GM21619 (cell line): Measurements from ENCODE around the gene FUS.
"Not testable (repeated sequence)": the region's sequence is repeated elsewhere in the genome, so short reads cannot be mapped to it uniquely, and the experiment has no call there.

Source experiments
- ATAC-seq: cut with Tn5 transposase; IDR thresholded peaks from one replicate; pipeline ENCODE4 v1.9.1; 2021; ENCODE audit not compliant: unreplicated experiment

FUS gene

DNA sequence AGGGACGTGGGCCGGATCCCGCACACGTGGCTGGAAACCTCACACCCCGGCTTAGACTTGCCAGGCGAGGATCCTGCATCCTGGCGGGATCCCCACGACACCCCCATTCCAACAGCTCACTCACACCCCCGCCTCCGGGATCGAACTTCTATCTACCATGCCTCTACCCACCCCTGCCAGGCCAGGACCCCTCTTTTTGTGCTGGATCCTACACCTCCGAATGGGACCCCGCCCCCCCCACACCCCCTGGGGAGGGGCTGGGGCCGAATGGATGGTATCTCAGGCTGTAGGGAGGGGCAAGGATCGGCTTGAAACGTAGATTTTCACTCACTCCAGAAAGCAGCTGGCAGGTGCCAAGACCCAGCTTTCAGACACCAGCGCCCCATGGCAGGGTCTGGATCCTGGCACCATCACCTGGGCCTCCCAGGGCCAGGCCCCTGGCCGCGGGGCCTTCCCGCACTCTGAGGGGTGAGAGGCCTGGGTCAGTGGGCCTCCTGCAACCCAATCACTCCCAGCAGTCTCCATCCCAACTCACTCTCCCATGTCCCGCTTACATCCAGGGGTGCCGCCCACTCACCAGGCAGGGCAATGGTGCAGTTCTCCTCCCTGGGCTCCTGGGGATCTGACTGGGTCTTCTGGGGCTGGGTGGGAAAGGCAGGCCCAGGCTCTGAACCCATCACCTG lies 36.8 kb upstream of the FUS start:
- ATAC-seq = no peak

DNA sequence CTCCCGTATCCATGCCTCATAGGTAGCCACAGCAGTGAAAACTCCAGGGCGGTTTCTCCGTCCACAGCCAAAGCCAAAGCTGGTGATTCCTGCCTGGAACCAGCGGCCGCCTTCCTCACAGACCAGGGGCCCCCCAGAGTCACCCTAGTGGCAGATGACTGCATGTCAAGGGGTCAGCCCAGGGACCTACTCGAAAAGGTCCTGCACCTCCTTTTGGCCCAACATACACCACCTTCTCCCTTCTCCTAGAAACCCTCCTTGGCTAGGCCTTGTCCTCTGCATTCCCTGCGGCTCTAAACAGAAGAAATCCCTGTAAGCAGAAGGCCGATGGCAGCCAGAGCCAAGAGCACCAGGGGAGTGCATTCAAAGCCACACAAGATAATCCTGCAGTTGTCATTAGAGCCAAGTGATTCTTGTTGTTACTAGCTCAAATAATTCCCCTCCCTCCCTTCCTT lies 36.2 kb upstream of the FUS start:
- ATAC-seq = no peak

DNA sequence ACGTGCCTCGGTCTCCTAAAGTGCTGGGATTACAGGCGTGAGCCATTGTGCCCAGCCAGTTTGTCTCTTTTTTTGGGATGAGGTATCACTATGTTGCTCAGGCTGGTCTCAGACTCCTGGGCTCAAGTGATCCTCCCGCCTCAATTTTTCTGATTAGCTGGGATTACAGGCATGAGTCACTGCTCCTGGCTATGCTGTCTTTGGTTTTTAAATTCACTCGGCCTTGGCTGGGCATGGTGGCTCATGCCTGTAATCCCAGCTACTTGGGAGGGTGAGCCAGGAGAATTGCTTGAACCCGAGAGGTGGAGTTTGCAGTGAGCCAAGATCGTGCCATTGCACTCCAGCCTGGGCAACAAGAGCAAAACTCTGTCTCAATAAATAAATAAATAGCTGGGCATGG lies 35.5 kb upstream of the FUS start:
- not testable (repeated sequence) for ATAC-seq

DNA sequence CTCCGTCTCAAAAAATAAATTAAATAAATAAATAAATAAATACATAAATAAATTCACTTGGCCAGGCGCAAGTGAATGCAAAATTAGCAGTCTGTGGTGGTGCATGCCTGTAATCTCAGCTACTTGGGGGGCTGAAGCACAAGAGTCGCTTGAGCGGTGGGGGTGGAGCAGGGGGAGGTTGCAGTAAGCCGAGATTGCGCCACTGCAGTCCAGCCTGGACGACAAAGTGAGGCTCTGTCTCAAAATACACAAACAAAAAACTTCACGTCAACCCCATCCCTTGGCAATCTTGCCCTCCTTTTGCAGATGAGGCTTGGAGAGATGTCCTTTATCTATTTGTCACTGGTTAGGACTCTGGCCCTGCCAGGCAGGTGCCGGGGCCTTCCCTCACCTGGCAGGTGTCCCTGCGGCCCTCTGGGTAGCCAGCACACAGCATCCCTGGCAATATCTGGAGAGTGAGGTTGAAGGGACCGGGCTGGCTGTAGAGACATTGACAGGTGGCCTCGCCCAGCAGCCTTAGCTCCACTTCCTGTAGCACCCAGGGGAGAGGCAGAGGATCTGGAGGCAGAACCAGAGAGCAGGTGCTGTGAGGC lies 34.4 kb upstream of the FUS start:
- ATAC-seq = no peak

DNA sequence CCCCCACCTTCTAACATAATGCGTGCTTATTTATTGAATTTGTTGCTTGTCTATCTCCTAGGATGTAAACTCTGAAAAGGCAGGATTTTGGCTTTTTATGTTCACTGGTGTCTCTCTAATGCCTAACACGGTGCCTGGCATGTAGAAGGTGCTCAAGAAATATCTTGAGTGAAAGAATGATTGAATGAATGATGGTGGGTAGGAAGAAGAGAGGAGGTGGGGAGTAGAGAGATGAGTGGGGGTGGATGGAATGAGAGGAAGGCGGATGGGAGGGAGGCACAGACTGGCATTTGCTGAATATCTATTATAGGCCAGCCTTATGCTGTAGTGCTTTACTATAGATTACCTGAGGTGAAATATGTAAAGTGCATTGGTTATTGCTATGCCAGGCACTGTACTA lies 32.4 kb upstream of the FUS start:
- no peak for ATAC-seq

DNA sequence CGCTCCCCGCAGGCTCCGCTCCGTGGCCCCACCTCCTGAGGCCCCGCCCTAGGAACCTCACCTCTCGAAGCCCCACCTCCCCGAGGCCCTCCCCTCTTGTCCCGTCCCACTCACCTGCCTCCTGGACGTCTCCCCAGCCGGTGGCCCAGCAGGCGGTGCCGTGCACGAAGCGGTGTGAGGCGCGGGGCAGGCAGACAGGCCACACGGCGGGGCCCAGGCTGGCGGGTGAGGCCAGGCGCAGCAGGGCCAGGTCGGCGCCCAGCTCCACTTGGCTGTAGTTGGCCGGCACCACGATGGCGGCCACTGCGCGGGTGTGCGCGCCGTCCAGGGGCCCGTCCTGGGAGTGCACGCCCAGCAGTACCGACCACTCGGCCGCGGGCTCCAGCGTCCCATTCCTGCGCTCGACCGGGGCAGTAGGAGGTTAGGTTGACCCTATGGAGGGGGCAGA lies 31.6 kb upstream of the FUS start:
- no peak for ATAC-seq

DNA sequence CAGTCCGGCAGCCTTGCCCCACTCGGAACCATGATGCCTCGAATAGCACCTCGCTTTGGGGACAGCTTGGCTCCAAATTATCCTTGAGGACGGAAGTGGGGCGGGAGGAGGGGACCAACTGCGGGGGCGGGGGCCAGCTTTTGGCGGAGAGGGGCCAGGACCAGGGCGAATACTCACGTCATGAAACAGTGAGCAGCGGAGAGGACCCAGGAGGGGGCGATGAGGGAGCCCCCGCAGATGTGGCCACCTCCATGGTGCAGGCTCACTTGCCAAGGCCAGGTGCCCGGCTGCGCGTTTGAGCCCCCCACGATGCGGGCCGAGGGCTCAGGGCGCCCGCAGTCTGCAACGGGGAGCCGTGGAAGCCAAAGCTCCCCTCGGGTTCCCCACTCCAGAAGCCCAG lies 31.0 kb upstream of the FUS start:
- no peak for ATAC-seq

DNA sequence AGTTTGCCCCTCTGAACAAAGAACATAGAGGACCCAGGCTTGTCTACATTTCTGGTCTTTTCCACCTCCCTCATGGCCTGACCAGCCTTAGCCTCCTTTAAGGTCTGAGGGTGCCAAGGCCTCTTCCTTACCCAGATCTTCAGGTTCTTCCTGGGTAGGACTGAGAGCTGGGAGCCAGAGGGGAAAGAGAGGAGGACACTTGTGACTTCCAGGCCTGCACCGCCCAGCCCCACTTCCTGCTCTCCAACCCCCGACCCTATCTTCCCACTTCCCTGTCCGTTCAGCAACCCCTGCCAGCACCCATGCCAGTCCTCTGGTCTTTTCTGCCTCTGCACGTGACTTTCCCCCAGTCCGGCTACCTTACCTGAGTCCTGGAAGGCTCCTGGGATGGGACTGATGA lies 30.6 kb upstream of the FUS start:
- ATAC-seq = no peak

DNA sequence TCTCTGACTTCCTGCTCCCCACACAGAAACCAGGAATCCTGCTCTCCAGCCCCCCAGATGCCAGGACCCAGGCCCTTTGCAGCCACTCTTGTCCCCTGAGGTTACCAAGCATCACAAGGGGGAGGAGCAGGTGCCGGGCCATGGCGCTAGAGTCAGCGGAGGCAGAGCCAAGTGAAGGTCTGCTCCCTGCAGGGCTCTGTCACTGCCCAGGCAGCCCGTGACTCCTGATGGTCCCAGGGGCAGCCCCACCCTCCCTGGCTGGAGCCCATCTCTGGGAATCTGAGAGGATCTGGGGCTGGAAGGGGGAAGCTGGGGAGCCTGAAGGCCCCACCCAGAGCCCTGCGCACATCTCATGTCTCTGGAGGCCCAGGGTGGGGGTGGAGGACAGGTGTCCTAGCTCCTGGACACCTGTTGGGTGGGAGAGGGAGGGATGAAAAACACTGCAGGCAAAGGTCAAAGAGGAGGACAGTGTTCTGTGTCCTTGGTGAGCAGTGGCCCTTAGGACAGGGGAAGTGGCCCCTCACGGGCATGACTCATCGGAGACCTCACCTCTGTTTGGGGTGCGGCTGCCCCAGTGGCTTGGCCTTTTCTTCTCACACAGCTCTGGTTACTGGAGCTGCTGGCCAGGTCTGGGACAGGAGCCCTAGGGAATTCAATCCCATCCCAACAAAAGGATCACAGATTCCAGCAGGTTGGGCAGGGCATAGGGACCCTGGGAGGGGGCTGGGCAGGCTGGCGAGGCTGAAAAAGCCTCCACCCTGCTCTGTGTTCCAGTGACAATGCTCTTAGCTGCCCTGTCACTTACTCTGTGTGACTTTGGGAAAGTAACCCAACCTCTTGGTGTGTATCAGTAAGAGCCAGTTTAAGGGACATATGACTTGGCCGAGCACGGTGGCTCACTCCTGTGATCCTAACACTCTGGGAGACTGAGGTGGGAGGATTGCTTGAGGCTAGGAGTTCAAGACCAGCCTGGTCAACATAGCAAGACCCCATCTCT lies 29.7 kb upstream of the FUS start, which contains the start of gene PRSS36:
PRSS36 (minus strand) TSS at position 173 of the 997 bp plus-strand sequence; CDS start at position 142, 31 bp downstream.
- no peak for ATAC-seq

DNA sequence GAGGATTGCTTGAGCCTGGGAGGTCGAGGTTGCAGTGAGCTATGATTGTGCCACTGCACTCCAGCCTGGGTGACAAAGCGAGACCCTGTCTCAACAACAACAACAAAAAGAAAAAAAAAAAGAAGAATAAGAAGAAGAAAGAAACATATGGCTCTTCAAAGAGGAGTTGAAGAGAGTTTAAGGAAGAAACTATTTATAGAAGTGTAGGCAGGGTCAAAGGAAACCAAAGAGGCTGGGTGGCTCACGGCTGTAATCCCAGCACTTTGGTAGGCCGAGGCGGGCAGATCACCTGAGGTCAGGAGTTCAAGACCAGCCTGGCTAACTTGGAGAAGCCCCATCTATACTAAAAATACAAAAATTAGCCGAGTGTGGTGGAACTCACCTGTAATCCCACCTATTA lies 29.0 kb upstream of the FUS start:
- ATAC-seq = not testable (repeated sequence)

DNA sequence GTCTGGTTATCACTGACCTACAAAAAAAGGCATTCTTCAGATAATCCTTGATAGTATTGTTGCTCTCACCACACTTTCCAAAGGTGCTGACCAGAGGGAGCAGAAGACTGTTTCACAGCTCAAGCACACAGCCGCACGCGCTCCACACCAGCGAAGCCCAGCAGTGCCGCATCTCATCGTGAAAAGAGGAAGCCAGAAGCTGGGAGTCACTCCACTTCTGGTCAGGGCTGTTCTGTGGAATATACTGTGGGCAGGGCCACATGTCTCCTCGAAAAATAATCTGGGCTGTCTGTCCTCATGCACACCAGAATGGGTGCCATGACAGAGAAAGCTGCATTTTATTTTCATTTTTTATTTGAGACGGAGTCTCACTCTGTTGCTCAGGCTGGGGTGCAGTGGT lies 22.8 kb upstream of the FUS start:
- no peak for ATAC-seq

DNA sequence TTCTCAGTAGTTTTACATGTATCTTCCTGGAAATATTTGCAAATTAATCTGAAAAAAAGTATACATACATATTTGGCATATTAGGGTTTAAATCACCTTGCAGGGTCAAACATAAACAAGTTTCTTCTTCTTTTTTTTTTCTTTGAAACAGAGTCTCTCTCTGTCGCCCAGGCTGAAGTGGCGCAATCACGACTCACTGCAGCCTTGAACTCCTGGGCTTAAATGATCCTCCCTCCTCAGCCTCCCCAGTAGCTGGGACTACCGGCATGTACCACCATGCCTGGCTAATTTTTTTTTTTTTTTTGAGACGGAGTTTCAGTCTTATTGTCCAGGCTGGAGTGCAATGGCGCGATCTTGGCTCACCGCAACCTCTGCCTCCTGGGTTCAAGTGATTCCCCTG lies 12.6 kb upstream of the FUS start:
- ATAC-seq = no peak

DNA sequence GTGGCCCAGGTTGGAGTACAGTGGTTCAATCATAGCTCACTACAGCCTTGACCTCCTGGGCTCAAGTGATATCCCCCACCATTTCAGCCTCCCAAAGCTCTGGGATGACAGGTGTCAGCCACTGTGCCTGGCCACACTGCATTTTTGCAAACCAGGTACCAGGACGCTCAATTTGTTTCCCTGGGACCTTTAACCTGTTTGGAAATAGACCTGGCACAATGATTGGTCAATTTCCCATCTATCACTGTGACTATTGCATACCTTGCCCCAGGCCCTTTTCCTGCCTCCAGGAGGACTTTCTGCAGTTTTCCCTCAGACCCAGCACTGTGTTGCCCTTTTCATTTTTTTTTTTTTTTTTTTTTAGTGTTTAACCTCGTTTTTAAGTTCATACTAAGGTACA lies 11.1 kb upstream of the FUS start:
- ATAC-seq = no peak

DNA sequence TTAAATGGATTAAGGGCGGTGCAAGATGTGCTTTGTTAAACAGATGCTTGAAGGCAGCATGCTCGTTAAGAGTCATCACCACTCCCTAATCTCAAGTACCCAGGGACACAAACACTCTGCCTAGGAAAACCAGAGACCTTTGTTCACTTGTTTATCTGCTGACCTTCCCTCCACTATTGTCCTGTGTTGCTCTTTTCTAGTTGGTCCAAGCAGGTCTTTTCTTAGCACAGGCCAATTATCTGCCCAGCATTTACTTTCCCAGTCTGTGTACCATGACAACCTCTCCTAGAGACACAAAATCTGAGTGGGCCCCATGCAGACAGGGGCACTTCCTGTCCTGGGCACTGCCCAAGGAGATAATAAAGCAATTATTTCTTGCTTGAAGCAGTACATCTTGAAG lies 9.9 kb upstream of the FUS start:
- ATAC-seq = not testable (repeated sequence)

DNA sequence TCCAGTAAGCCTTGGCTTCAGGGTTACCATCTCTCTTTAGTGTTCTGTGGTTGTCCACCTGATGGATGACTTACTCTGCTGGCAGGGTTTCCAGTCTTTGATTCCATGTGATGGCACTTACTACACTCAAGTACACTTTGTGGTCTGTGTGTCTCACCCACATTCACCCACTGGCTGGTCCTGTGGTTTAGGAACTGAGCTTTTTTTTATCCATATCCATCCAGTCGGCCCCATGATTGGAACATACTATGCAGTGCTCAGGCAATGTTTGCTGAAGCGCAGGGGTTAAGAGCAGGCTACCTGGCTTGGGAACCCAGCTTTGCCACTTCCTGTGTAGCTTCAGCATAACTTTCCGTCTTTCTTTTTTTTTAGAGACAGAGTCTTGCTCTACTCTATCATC lies 2.8 kb upstream of the FUS start:
- ATAC-seq = no peak

DNA sequence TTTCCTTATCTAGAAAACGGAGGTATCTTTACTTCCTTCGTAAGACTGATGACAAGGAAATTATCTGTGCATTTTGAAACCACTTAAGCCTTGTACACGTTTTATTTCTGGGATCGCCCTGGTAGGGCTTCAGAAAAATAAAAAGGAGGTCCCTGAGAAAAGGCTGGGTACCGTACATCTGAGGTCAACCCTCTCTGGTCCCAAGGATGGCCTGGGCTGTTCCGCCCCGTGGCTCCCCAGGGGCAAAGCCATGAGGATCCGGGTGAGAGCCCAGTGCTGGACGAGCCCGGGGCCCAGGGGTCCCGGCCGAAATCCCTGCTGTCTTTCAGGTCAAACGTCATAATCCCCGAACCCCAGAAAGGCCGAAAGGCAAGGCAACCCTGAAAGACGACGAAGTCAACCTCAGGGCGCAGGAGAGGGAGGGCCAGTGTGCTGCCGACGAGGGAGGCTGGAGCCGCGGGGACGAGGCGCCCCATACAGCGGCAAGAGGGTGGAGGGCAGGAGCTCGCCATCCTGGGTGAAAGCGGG lies 656 bp upstream of the FUS start:
- peak; percentile 2 for ATAC-seq

DNA sequence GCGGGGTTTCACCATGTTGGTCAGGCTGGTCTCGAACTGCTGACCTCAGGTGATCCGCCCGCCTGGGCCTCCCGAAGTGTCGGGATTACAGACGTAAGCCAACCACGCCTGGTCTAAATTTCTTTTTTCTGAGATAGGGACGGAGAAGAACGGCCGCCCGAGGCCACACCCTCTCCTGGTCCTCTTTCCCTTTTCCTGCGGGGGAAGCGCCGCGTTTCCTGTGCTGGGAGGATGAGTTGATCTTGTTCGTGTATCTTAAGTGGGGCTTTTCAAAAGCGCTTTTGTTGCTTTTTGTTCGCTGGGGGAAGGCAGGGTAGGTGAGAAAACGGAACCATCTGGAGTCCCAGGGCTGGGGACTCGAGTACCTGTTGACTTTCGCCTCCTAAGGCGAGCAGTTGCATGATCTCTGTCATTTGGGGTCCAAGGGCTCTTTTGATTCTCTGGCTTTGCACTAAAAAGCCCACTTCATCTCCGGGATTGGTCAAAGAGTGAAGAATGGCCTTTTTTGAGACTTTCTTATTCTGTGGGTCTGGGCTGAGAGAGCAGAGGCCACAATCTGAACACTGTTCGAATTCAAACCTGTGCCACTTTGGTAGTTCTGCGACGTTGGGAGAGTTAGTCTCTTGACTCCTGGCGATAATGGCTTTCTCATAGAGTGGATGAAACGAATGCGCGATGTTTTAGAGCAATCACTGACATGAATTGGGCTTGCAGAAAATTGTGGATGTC lies 1.3 kb downstream of the FUS start:
- no peak for ATAC-seq

DNA sequence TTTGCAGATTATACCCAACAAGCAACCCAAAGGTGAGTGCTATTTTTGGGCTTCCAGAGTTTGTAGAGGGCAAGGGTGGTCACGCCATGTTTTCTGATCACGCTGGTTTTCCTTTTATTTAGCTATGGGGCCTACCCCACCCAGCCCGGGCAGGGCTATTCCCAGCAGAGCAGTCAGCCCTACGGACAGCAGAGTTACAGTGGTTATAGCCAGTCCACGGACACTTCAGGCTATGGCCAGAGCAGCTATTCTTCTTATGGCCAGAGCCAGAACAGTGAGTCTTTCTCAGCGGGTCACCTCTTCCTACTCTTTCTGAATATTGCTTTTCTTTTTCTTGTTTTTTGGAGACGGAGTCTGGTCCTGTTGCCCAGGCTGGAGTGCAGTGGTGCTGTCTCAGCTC lies 2.5 kb downstream of the FUS start:
- no peak for ATAC-seq

DNA sequence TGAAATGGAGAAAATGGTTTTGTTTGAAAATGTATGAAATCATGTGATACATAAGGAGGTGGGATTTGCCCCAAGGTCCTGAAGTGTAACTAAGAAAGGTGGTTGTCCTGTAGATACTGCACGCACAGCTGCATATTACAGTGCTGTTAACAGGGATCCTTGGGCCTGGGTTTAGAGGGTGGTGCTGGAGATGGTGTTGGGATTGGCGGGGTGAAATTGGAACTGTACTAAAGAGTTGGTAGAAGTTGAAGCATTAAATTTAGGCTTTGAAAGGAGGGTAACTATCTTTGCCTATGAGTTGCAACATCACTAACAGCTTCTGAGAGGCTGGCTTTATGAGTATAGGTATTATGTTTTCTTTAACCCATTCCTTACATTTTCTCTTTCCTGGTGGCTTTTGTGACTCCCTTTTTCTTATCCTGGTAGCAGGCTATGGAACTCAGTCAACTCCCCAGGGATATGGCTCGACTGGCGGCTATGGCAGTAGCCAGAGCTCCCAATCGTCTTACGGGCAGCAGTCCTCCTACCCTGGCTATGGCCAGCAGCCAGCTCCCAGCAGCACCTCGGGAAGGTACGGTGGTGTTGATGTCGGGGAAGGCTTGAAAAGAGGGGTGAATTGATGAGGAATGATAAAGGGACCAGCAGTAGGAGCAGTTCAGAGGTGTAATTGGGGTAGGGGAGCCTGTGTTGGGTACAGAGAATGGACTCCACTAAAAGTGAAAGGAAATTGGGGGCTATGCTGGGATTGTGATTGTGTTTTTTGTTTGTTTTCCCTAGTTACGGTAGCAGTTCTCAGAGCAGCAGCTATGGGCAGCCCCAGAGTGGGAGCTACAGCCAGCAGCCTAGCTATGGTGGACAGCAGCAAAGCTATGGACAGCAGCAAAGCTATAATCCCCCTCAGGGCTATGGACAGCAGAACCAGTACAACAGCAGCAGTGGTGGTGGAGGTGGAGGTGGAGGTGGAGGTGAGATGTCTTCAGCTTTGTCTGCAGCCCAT lies 3.8 kb downstream of the FUS start:
- ATAC-seq = no peak
